ENCODE results near the gene EIF4A3. TPM values are rescaled to one million over a fixed set of nuclear protein-coding genes. Genes with fewer than 3 reads are reported as not detected.

EIF4A3 gene
- total RNA-seq, 4 donors from 2014 or later, result 37.0 to 74.5 (median 55.8) TPM

DNA sequence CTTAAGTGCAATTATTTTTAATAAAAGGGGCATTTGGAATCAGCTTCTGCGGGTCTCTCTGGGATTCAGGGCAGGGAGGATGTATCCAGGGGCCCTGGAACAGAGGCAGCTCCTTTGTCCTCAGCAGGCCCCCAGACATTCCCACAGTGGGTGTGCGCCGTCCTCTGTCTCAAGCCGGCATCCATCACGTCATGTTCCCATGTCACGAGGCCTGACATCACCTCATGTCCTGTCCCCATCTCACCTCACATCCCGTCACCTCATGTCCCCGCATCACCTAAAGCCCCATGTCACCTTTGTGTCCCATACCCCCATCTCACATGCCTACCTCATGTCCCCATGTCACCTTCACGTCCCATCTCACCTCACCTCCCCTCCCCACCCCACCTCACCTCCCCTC lies 27.1 kb downstream of the EIF4A3 start:
- Histone ChIP-seq H3K9me3 (no peaks in the 10 kb centered on the region), H3K4me3 (no peak overlapping the region), H3K4me1 (no peaks in the 10 kb centered on the region), H3K27me3 (no peaks in the 10 kb centered on the region), H3K27ac (no peak overlapping the region), H3K36me3 (no peaks in the 10 kb centered on the region)
- whole genome bisulfite sequencing, 2 donors (ENCODE audit: low coverage in 1 of 2), result 85 to 90% methylated on average over 7 to 9 of the region's 9 CpGs
- TF ChIP-seq, protein P1, sequence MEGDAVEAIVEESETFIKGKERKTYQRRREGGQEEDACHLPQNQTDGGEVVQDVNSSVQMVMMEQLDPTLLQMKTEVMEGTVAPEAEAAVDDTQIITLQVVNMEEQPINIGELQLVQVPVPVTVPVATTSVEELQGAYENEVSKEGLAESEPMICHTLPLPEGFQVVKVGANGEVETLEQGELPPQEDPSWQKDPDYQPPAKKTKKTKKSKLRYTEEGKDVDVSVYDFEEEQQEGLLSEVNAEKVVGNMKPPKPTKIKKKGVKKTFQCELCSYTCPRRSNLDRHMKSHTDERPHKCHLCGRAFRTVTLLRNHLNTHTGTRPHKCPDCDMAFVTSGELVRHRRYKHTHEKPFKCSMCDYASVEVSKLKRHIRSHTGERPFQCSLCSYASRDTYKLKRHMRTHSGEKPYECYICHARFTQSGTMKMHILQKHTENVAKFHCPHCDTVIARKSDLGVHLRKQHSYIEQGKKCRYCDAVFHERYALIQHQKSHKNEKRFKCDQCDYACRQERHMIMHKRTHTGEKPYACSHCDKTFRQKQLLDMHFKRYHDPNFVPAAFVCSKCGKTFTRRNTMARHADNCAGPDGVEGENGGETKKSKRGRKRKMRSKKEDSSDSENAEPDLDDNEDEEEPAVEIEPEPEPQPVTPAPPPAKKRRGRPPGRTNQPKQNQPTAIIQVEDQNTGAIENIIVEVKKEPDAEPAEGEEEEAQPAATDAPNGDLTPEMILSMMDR (IDR thresholded peaks at IDR 0.05), result no peak
- TF ChIP-seq POLR2A (IDR thresholded peaks at IDR 0.05), result no peak
- intact Hi-C loops (cut with DNase I; ENCODE audit: low total_unique reads), result no loop called here
- in situ Hi-C loops (cut with MboI; ENCODE audit: low pct_ligation_motif_present in 1 of 4, low pct_unique_long_range_greater_than_20kb in 1 of 4, low sequenced_read_pairs in 3 of 4), result no loop called here
- DNase-seq, result no peak

DNA sequence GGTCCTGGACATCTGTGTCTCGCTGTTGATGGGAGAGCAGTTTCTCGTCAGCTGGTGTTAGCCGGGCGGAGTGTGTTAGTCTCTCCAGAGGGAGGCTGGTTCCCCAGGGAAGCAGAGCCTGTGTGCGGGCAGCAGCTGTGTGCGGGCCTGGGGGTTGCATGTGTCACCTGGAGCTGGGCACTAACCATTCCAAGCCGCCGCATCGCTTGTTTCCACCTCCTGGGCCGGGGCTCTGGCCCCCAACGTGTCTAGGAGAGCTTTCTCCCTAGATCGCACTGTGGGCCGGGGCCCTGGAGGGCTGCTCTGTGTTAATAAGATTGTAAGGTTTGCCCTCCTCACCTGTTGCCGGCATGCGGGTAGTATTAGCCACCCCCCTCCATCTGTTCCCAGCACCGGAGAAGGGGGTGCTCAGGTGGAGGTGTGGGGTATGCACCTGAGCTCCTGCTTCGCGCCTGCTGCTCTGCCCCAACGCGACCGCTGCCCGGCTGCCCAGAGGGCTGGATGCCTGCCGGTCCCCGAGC lies 27.6 kb downstream of the EIF4A3 start:
- Histone ChIP-seq H3K27me3 (no peaks in the 10 kb centered on the region), H3K4me1 (no peaks in the 10 kb centered on the region), H3K4me3 (no peak overlapping the region), H3K9me3 (no peaks in the 10 kb centered on the region), H3K36me3 (no peaks in the 10 kb centered on the region), H3K27ac (no peak overlapping the region)
- DNase-seq, result no peak
- TF ChIP-seq, protein P1 (IDR thresholded peaks at IDR 0.05), result no peak
- no peak for TF ChIP-seq POLR2AphosphoS5 (IDR thresholded peaks at IDR 0.05)
- TF ChIP-seq POLR2A (IDR thresholded peaks at IDR 0.05), result no peak
- in situ Hi-C loops (cut with MboI; ENCODE audit: low pct_ligation_motif_present in 1 of 4, low pct_unique_long_range_greater_than_20kb in 1 of 4, low sequenced_read_pairs in 3 of 4), result no loop called here
- intact Hi-C loops (cut with DNase I; ENCODE audit: low total_unique reads), result no loop called here
- WGBS, 2 donors (ENCODE audit: low coverage in 1 of 2), result 89 to 100% methylated on average over 4 to 24 of the region's 24 CpGs

DNA sequence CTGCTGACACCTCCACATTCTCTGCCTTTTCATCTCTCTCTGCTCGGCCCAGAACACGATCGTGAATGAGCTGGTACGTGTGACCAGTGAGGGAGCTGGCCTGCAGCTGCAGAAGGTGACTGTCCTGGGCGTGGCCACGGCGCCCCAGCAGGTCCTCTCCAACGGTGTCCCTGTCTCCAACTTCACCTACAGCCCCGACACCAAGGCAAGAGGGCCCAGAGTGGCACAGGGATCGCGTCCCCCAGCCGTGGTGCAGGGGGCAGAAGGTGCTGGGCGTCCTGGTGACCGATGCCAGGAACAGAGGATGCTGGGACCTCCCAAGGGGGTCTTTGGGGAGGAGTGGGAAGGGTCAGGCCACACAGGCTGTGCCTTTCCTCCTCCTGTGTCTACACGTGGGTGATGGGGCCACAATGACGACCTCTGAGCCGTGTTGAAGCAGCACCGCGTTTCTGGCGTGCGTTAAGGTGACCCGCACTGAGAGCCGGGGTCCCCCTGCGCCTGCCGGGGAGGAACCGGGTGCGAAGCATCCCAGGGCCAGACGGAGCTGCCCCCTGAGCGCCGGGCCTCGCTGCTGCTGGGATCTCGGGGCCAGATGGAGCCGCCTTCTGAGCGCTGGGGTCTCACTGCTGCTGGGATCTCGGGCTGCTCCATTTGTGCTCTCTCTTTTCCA lies 28.2 kb downstream of the EIF4A3 start:
- intact Hi-C loops (cut with DNase I; ENCODE audit: low total_unique reads), result no loop called here
- Histone ChIP-seq H3K9me3 (no peaks in the 10 kb centered on the region), H3K4me1 (no peaks in the 10 kb centered on the region), H3K27ac (no peak overlapping the region), H3K27me3 (no peaks in the 10 kb centered on the region), H3K36me3 (no peaks in the 10 kb centered on the region), H3K4me3 (no peak overlapping the region)
- DNase-seq, result no peak
- TF ChIP-seq POLR2AphosphoS5 (IDR thresholded peaks at IDR 0.05) (no peak), EP300 (IDR thresholded peaks at IDR 0.05; ENCODE audit: low read depth) (no peak), POLR2A (IDR thresholded peaks at IDR 0.05) (no peak)
- TF ChIP-seq, protein P1 (IDR thresholded peaks at IDR 0.05), result no peak
- WGBS, 2 donors (ENCODE audit: low coverage in 1 of 2), result 89% methylated on average over 22 of the region's 35 CpGs; no CpG with 5 or more reads in 1 of the 2 donors
- in situ Hi-C loops (cut with MboI; ENCODE audit: low pct_ligation_motif_present in 1 of 4, low pct_unique_long_range_greater_than_20kb in 1 of 4, low sequenced_read_pairs in 3 of 4), result no loop called here

DNA sequence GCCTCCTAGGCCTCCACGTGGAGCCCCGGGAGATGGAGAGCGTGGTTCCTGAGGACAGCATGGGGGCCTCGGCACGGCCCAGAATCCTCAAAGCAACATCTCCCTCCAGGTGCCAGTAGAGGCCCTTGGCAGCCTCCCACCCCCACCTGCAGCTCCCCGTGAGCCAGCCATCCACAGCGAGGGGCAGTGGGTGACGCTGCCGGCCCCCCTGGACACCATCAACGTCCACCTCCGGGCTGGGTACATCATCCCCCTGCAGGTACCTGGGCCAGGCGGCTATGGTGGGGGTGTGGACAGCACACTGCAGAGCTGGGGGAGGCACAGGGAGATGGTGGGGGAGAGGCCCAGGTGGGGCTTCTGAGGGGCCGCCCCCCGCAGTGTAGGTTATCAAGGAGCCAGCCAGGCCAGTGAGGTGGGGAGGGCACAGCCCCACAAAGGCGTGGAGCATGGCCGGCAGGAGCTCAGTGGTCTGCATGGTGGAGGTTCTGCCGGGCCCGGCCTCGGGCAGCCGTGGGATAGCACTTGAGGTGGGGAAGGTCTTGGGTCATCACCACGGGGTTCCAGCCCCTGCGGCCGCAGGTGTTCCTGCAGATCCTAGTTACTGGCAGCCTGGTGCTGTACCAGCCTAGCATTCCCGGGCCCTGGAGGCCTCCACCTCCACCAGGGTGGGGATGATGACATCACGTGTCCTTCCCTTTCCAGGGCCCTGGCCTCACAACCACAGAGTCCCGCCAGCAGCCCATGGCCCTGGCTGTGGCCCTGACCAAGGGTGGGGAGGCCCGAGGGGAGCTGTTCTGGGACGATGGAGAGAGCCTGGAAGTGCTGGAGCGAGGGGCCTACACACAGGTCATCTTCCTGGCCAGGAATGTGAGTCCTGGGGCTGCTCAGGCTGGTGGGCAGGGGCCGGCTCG lies 29.2 kb downstream of the EIF4A3 start:
- no peaks in the 10 kb centered on the region for H3K27me3 ChIP-seq
- intact Hi-C loops (cut with DNase I; ENCODE audit: low total_unique reads), result no loop called here
- H3K36me3 ChIP-seq, result no peaks in the 10 kb centered on the region
- no peak for DNase-seq
- H3K9me3 ChIP-seq, result no peaks in the 10 kb centered on the region
- in situ Hi-C loops (cut with MboI; ENCODE audit: low pct_ligation_motif_present in 1 of 4, low pct_unique_long_range_greater_than_20kb in 1 of 4, low sequenced_read_pairs in 3 of 4), result no loop called here
- H3K27ac ChIP-seq, result no peak overlapping the region
- TF ChIP-seq POLR2AphosphoS5 (IDR thresholded peaks at IDR 0.05), result no peak
- TF ChIP-seq, protein P1 (IDR thresholded peaks at IDR 0.05), result no peak
- no peak for TF ChIP-seq EP300 (IDR thresholded peaks at IDR 0.05; ENCODE audit: low read depth)
- no peak for TF ChIP-seq POLR2A (IDR thresholded peaks at IDR 0.05)
- H3K4me3 ChIP-seq, result no peak overlapping the region
- 89 to 90% methylated on average over 2 to 25 of the region's 31 CpGs for WGBS, 2 donors (ENCODE audit: low coverage in 1 of 2)
- no peaks in the 10 kb centered on the region for H3K4me1 ChIP-seq

Data from transverse colon (tissue), 4 donors.